Measurements from ENCODE around the gene APBA2.

- TF ChIP-seq CTCF (IDR thresholded peaks at IDR 0.05) = no peak
- TF ChIP-seq EZH2phosphoT487 (IDR thresholded peaks at IDR 0.05) = no peak
Measured at GRCh38 chr15:28950916-28951315, 65.1 kb downstream of the APBA2 start.
